HepG2 (cell line): ENCODE results near the gene SPTB.

ENCODE experiments used
- BCL3 ChIP-seq: sonication (generic); formaldehyde crosslinking; IDR thresholded peaks from 2 replicates; pipeline ENCODE4 v1.5.1; 2020; ENCODE audit warnings: mild to moderate bottlenecking, missing genetic modification reagents, moderate library complexity
- POLR2A ChIP-seq, 2 experiments: IDR thresholded peaks; 2 replicates each; pipeline ENCODE4 v1.6.1; 2011; ENCODE audit warnings: low read depth in 2 of 2, low read length in 2 of 2, mild to moderate bottlenecking in 1 of 2, moderate library complexity in 1 of 2; ENCODE audit not compliant: insufficient read depth in 1 of 2
- ZNF274 ChIP-seq: sonication (generic); formaldehyde crosslinking; IDR thresholded peaks from 2 replicates; pipeline ENCODE4 v1.5.1; 2020; ENCODE audit warnings: mild to moderate bottlenecking, missing genetic modification reagents

DNA sequence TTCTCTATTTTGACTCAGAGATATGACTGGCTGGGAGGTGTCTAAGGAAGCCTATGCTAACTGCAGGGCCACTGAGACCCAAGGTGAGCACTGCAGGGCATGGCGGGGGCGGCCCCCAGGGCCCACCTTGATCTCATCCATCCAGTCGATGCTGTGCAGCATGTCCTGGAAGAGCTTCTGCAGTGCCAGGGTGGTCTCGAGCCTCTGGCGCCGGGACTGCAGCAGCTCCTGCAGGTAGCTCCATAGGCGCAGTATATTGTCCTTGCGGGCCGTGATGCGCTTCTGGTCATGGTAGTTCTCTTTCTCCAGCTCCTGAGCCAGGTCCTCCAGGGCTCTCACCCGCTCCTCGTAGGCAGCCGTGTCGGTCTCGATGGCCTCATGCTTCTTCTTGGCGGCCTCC, 84.5 kb downstream of the SPTB start:
- no peak for TF ChIP-seq POLR2A (IDR thresholded peaks at IDR 0.05; ENCODE audit: insufficient read depth in 1 of 2, low read depth in 2 of 2, low read length in 2 of 2)
- no peak for TF ChIP-seq BCL3 (CRISPR knock-in tag)
- TF ChIP-seq ZNF274 = no peak
